ENCODE measurements around the gene CPNE5. TPM values are rescaled to one million over a fixed set of nuclear protein-coding genes. Genes with fewer than 3 reads are reported as not detected.
A peak's percentile ranks its signal among the peaks of the same experiment; 100 is the strongest.

CPNE5 gene
- total and polyA plus RNA-seq, 9 of the 15 experiments (the other 6 are each of a cell fraction or from before 2014, with no cell fraction given), result 0.14 to 1.0 (median 0.46) TPM; not detected in 2

DNA sequence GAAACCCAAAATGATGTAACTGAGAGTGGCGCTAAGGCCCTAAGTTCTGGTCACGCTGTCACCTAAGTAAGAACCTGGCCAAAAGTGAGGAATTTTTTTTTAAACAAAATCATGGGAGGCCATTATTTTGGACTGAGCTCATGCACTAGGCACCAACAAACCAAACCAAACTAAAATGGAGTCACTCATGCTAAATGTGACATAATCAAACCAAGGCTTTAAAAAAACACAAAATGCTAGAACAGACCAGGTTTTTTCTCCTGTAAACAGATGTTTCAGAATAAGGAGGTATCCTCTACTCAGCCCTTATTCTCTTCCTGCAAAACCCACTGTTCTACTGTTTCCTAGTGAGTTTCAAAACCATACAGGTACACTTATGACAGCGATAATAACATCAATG lies 45.4 kb upstream of the CPNE5 start (continued):
- TF ChIP-seq ZNF75A (CRISPR knock-in tag; IDR thresholded peaks at IDR 0.05), result no peak
- TF ChIP-seq NFIX (CRISPR knock-in tag; IDR thresholded peaks at IDR 0.05; ENCODE audit: low read depth), result no peak
- no peak for TF ChIP-seq TRIM25 (IDR thresholded peaks at IDR 0.05; ENCODE audit: borderline replicate concordance)
- no peak for TF ChIP-seq HDAC6 (IDR thresholded peaks at IDR 0.05; ENCODE audit: low read depth, low read length)
- TF ChIP-seq, protein P1, sequence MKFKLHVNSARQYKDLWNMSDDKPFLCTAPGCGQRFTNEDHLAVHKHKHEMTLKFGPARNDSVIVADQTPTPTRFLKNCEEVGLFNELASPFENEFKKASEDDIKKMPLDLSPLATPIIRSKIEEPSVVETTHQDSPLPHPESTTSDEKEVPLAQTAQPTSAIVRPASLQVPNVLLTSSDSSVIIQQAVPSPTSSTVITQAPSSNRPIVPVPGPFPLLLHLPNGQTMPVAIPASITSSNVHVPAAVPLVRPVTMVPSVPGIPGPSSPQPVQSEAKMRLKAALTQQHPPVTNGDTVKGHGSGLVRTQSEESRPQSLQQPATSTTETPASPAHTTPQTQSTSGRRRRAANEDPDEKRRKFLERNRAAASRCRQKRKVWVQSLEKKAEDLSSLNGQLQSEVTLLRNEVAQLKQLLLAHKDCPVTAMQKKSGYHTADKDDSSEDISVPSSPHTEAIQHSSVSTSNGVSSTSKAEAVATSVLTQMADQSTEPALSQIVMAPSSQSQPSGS (CRISPR knock-in tag; IDR thresholded peaks at IDR 0.05), result no peak
- TF ChIP-seq KDM1A (IDR thresholded peaks at IDR 0.05), result no peak
- TF ChIP-seq SLC30A9 (CRISPR knock-in tag; IDR thresholded peaks at IDR 0.05), result no peak
- TF ChIP-seq FOXA3 (CRISPR knock-in tag; conservative IDR thresholded peaks at IDR 0.05 in 1 of 2, IDR thresholded peaks at IDR 0.05 in 1 of 2), result no peak
- no peak for TF ChIP-seq MXI1 (IDR thresholded peaks at IDR 0.05; ENCODE audit: low read depth, low read length)
- TF ChIP-seq NR4A1 (CRISPR knock-in tag; IDR thresholded peaks at IDR 0.05), result no peak
- TF ChIP-seq NR4A1 (tag; IDR thresholded peaks at IDR 0.05), result peak; percentile 96
- TF ChIP-seq ZNF12 (CRISPR knock-in tag; IDR thresholded peaks at IDR 0.05), result no peak
- no peak for TF ChIP-seq FIP1L1 (IDR thresholded peaks at IDR 0.05; ENCODE audit: low read depth, low read length, poor library complexity, severe bottlenecking)
- TF ChIP-seq THRAP3 (IDR thresholded peaks at IDR 0.05; ENCODE audit: borderline replicate concordance), result no peak
- TF ChIP-seq ZNF3 (CRISPR knock-in tag; IDR thresholded peaks at IDR 0.05), result no peak
- peak; percentile 62; the same call in 1 of the 2 replicates for TF ChIP-seq E2F3 (CRISPR knock-in tag; IDR thresholded peaks at IDR 0.05)
- TF ChIP-seq, protein P2, sequence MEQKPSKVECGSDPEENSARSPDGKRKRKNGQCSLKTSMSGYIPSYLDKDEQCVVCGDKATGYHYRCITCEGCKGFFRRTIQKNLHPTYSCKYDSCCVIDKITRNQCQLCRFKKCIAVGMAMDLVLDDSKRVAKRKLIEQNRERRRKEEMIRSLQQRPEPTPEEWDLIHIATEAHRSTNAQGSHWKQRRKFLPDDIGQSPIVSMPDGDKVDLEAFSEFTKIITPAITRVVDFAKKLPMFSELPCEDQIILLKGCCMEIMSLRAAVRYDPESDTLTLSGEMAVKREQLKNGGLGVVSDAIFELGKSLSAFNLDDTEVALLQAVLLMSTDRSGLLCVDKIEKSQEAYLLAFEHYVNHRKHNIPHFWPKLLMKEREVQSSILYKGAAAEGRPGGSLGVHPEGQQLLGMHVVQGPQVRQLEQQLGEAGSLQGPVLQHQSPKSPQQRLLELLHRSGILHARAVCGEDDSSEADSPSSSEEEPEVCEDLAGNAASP (IDR thresholded peaks at IDR 0.05), result no peak
- no peak for TF ChIP-seq THRB (CRISPR knock-in tag; conservative IDR thresholded peaks at IDR 0.05)
- no peak for TF ChIP-seq MTA1 (IDR thresholded peaks at IDR 0.05; ENCODE audit: borderline replicate concordance)
- TF ChIP-seq TAF15 (IDR thresholded peaks at IDR 0.05; ENCODE audit: low read depth, low read length), result no peak
- peak; percentile 38; the same call in 1 of the 2 replicates for TF ChIP-seq ZNF347 (CRISPR knock-in tag; IDR thresholded peaks at IDR 0.05; ENCODE audit: low read depth)
- peak; percentile 94 for TF ChIP-seq IRF9 (tag; IDR thresholded peaks at IDR 0.05)
- no peak for TF ChIP-seq ZNF133 (CRISPR knock-in tag; IDR thresholded peaks at IDR 0.05)
- no peak for TF ChIP-seq CHCHD3 (CRISPR knock-in tag; IDR thresholded peaks at IDR 0.05)
- no peak for TF ChIP-seq CREBBP (IDR thresholded peaks at IDR 0.05; ENCODE audit: low read depth, low read length)
